RPMI7951 (cell line): Measurements from ENCODE around the gene CNTNAP2. TPM values are rescaled to one million over a fixed set of nuclear protein-coding genes. Genes with fewer than 3 reads are reported as not detected.
"Not testable (repeated sequence)": the region's sequence is repeated elsewhere in the genome, so short reads cannot be mapped to it uniquely, and the experiment has no call there.

Experiments used
- DNase-seq: peaks from one replicate; pipeline ENCODE4 v3.0.0-alpha.2; 2012; ENCODE audit warnings: low read depth
- total RNA-seq: library from RNA; depleted of rRNA; stranded (reverse); fragments of >200 nt; shearing (Covaris generic); gene quantifications from 2 replicates; pipeline ENCODE4 v1.2.3, GENCODE V29; 2014

CNTNAP2 gene
- total RNA-seq, 1 experiment from 2014 or later, result not detected

DNA sequence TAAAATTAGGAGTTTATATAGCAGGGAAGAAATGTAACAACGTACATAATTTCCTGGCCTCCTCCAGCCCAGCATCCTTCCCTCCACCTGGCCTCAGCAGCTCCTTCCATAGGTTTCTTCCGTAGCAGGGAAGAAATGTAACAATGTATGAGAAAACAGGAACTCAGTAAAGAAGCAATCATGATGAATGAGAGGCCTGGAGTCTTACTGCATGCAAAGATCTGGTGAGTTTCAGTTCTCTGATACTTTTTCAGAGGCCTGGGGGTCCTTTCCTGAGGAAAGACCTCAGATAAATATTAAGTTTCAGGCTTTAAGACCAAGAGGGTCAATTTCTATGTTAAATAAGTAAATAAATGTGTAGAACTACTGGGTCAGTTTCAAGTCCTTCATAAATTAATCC, 2318.3 kb downstream of the CNTNAP2 start:
- DNase-seq, result no peak

DNA sequence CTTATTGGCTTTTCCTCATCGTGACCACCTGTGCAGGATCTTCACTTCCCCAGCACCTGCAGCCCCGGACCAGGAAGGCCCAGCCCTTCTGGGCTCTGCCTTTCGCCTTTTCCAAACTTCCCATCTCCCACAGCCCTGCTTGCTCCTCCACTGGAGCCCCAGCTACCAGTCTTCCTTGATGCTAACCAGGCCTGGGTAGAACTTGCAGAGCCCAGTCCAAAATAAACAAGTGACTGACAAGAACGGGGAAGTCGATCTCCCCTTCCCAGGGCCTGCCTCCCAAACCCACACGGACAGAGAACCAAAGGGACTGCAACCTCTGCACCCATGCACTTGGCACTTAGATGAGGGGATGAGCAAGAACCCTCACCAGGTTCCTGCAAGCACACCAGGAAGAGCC, 2319.1 kb downstream of the CNTNAP2 start:
- DNase-seq, result no peak

DNA sequence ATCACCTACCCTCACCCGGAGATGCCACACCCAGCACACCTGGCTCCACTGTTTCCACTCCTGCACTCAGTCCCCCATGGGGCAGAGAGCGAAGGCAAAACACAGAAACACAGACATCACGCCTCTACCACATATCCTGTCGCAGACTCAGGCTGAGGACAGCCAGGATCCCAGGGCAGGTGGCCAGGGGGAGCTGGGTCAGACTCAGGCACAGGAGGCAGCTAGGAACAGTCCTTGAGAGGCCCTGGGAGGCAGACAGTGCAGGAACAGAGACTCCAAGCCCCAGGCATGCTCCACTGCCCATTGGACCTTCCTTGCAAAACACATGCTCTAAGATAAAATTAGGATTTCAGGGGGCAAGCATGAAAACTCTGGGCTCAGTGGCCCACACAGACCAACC, 2319.5 kb downstream of the CNTNAP2 start:
- DNase-seq, result no peak

DNA sequence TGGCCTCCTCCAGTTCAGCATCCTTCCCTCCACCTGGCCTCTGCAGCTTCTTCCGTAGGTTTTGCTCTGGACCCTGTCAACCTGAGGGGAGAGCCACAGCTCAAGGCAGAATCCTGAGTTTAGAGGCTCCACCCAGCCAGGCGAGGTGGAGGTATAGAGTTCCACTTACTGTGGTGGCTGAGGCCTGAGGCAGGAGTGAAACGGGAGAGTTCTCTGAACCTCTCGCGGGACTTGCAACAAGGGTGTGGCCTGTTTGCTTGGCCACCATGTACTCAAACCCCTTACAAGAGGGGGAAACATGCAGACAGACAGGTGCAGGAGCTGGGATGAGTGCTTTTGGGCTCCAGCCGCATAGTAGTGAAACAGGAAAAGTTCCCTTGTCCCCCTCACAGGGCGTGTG, 2320.0 kb downstream of the CNTNAP2 start:
- DNase-seq, result no peak

DNA sequence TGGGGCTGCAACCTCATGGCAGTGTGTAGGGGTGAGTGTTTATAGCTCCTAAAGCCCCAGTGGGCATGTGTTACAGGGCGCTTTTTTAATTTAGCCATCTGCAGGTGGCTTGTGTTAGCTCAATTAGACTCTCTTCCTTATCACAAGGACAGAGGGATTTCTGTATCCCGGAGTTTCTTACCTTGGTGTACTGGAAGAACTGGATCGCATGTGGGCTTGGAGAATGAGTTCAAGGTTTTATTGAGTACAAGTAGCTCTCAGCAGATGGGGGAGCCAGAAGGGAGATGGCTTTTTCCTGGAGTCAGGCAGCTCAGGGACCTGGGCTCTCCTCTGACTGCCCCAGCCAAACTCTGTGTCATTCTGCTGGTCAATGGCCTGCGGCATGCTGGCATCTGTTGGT, 2320.4 kb downstream of the CNTNAP2 start:
- no peak for DNase-seq

DNA sequence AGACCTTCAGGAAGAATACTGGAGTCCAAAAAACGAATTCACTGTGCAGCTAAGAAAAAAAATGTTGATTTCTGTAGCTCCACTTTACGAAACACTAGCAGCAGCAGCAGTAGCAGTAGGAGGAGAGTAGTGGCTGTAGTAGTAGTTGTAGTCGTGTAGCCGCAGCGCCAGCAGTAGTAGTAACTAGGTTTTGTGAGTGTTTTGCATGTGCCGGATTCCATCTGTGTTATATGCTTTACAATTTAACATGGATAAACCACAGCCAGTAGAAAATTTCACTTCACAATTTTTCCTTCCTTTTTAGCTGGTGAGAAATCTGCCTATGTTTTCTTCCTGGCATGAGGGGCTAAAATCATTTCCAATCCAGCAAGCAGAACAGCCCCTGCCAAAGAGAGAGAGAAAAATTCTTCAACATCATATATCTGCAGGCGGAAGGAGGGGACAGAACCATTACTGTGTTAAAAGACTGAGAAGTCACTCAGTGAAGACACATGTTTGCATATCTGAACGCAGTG, 2325.6 kb downstream of the CNTNAP2 start:
- no peak for DNase-seq

DNA sequence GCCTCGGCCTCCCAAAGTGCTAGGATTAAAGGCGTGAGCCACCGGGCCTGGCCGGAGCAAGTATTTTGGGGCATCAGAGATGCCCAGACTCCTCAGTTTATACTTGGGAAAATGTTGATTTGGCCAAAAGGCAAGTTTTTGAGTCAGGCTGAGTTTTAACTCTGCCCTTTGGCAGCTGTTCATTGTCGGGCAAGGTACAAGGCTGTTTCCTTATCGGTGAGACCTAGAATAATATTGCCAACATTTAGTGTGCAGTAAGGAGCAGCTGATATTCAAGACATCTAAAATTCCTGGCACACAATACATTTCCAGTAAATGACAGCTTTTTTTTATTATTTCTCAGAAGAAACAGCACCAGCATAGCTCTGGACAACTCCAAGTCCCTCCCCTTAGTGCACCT, 2326.3 kb downstream of the CNTNAP2 start:
- DNase-seq, result no peak

DNA sequence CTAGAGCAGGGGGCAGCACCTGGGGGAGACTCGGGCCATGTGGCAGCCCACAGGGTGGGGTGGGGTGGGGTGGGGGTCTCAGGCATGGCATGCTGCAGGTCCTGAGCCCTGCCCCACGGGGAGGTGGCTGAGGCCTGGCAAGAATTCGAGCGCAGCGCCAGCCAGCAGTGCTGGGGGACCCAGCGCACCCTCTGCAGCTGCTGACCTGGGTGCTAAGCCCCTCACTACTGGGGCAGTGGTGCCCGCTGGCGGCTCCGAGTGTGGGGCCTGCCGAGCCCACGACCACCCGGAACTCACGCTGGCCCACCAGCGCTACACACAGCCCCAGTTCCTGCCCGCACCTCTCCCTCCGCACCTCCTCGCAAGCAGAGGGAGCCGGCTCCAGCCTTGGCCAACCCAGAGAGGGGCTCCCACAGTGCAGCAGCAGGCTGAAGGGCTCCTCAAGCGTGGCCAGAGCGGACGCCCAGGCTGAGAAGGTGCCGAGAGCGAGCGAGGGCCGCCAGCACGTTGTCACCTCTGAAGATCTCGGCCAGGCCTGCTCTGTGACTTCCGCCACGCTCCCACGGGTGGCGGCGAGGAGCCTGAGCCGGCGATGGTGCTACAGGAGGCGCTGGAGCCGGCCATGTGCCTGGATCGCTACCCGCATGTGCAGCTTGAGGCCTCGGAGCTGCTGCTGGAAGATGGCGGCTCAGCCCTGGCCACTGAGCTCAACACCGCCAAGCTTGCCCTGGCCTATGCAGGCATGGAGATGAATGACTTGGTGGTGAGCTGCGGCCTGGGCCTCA, 2328.9 kb downstream of the CNTNAP2 start:
- DNase-seq, result no peak

DNA sequence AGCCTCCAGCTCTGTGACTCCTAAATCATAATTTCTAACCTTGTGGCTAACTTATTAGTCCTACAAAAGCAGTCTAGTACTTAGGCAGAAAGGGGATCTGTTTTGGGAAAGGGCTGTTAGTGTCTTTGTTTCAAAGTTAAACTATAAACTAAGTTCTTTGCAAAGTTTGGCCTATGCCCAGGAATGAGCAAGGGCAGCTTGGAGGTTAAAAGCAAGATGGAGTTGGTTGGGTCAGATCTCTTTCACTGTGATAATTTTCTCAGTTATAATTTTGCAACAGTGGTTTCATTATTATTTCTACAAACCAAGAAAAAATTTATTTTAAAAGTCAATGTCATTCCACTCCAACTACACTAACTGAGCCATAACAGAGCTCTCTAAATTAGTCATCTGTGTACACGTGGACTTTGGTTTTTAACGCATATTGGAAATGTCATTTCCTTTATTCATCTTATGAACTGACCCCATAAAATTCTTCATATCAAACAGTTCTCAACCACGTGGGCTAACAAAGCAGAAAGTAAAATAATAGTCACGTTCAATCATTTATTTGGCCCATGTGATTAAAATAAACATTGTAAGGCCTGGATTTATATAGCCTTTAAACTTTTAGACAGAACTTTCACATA, 2330.7 kb downstream of the CNTNAP2 start:
- DNase-seq, result no peak

DNA sequence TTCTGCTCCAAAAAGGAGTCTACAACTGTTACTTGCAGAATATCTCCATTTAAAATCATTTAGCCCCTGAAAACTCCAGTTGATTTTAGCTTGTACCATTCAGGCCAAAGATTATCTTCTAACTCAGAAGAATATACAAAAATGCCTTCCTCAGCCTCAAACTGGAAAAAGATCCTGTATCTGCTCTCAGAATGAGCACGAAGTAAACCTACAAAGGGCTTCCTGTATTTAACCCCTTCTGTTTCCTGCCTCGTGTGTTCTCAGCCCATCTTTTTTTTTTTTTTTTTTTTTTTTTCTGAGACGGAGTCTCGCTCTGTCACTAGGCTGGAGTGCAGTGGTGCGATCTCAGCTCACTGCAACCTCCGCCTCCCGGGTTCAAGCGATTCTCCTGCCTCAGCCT, 2334.9 kb downstream of the CNTNAP2 start:
- DNase-seq, result not testable (repeated sequence)

DNA sequence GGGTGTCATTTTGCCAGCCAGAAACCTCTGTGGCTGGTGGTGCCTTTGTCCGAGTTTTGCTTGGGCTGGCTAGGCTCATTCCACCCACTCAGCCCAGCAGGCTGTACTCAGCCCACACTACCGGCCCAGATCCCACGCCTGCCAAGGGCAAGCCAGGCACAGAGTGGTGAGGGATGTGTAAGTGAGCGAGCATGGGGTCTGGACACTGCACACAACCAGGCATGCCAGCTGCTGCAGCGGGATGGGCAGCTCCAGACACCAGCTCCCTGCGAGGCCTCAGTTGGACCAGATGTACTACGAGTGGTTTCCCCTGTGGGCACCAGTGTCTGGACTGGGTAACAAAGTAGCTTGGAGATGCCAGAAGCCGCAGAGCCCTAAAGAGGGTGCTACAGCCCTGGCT, 2339.8 kb downstream of the CNTNAP2 start:
- DNase-seq, result no peak

DNA sequence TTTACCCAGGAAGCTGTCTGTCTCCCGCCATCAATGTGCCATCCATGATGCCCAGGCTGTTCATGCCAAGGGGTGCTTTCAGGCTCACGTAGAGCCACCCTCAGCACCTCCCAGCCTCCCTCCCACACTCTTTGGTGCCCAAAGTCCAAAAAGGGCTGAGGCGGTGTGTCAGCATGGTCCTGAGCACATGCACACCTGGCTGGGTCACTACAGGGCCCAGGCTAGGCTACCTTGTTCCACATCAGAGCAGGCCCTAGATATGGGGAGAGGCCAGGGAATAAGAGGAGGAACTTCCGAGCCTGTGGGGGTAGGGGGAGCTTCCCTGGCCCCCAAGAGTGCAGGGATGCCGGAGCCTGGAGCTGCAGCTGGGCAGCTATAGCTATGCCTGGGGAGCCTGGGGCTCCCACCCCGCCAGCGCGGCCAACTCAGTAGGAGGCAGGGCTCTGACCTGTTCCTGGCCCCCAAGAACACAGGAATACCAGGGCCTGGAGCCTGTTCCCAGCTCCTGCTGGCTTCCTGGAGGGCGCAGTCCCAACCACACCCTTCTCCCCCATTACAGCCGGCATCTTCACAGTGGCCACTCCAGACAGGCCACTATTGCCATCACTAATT, 2340.8 kb downstream of the CNTNAP2 start:
- no peak for DNase-seq

DNA sequence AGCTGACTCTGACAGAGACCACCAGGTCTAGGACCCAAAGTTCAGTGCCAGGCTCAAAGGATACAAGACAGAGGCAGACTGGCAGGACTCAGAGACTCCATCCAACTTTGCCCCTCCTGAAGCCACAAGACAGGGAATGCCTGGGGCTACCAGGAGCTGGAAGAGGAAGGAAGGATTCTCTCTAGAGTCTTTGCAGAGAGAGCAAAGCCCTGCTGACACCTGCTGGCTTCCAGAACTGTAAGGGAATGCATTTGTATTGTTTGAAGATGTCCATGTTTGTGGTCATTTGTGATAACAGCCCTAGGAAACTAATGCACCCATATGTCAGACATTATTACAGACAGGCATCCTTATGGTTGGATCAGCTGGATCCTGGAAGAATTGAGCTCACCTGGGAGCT, 2341.7 kb downstream of the CNTNAP2 start:
- no peak for DNase-seq

DNA sequence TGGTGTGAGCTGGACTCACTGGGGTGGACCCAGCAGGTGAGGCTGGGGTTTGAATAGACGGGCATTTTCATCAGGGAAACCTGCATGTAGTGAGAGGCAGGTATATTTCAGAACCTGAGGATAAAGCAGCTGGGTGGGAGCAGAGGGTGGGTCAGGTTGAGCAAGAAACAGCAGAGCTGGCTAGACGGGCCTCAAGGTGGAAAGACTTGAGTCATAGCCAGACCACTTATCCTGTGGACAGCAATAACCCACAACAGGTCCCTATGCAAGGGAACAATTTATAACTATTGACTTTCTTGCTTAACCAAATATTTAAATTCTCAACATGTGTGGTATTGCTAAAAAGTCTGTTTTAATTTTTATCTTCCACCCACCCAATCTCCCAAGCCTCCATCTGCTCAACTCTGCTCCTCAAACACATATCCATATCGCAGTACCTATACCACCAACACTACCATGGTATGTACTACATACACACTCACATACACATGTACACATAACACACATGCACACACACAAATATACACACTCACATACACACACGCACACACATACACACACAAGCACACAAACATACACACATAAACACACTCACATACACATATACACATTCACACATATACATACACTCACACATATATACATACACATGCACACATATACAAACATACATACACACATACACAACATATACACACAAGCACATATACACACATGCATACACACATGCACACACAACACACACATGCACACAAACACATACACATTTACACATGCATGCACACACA, 2345.0 kb downstream of the CNTNAP2 start:
- DNase-seq, result no peak

DNA sequence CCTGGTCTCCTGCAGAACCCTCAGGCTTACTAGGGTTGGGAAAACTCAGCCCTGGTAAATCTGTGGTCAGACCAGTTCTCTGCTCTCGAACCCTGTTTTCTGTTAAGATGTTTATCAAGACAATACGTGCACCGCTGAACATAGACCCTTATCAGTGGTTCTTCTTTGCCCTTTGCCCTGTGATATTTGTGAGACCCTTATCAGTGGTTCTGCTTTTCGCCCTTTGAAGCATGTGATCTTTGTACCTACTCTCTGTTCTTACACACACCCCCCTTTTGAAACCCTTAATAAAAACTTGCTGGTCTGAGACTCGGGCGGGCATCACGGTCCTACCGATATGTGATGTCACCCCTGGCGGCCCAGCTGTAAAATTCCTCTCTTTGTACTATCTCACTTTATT, 2346.2 kb downstream of the CNTNAP2 start:
- not testable (repeated sequence) for DNase-seq

DNA sequence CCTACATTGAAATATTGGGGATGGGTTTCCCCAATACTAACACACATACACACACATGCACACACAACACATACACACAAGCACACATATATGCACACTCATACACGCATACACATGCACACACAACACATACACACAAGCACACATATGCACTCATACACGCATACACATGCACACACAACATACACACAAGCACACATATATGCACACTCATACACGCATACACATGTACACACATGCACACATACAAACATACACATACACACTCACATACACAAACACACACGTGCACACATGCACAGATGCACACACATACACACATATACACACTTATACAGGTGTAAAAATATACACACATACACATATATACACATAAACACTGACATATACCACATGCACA, 2346.6 kb downstream of the CNTNAP2 start:
- no peak for DNase-seq

DNA sequence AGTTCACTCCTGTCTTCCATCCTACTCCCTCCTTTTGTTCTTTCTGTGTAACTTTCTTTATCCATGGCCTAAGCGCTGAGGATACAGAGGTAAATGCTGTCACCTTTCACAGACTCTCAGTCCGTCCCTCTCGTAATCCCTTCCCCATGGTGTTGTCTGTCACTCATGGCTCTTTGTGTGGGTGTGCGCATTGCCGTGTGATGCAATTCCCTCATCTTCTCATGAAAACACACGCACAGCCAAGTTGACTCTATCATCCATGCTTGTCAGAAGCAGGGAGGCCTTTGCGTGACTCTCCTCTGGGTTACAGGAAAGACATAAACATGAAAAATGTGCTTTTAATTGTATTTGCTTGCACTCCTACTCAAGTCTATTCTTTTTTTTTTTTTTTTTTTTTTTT, 2348.3 kb downstream of the CNTNAP2 start:
- no peak for DNase-seq

DNA sequence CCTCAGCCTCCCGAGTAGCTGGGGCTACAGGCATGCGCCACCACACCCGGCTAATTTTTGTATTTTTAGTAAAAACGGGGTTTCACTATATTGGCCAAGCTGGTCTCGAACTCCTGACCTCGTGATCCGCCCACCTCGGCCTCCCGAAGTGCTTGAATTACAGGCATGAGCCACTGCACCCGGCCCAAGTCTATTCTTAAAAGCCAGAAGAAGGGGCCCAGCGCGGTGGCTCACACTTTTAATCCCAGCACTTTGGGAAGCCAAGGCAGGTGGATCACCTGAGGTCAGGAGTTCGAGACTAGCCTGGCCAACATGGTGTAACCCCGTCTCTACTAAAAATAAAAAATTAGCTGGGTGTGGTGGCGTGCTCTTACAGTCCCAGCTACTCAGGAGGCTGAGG, 2348.8 kb downstream of the CNTNAP2 start:
- DNase-seq, result not testable (repeated sequence)

DNA sequence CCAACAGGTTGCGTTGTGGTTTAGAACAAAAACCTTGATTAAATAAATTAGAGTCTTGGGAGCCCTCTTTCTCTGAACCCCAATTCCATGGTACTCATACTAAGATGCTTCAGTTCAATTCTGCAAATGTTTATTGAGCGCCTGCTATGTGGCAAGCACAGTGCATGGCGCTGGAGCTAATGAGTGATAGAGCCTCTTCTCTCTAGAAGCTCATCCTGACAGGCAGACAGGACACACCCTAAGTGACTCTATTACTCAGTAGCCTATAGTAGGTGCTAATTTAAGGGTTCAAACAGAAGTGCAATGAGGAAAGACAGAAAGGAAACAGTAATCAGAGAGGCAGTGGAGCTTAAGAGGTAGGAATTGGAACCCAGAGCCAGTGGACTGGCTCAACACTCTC, 2349.5 kb downstream of the CNTNAP2 start:
- DNase-seq, result no peak

DNA sequence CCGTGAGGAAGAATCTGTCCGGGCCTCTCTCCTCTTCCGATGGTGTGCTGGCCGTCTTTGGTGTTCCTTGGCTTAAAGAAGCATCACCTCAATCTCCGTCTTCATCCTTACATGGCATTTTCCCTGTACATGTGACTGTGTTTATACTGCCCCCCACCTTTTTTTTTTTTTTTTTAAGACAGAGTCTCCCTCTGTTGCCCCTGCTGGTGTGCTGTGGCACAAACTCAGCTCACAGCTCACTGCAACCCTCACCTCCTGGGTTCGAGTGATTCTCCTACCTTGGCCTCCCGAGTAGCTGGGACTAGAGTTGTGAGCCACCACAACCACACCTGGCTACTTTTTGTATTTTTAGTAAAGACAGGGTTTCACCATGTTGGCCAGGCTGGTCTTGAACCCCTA, 2352.1 kb downstream of the CNTNAP2 start:
- DNase-seq, result no peak
